GM21381 (cell line): ENCODE results near the gene RTP5.
"Not testable (repeated sequence)": the region's sequence is repeated elsewhere in the genome, so short reads cannot be mapped to it uniquely, and the experiment has no call there.

Experiments used
- ATAC-seq: cut with Tn5 transposase; IDR thresholded peaks from one replicate; pipeline ENCODE4 v1.9.1; 2021; ENCODE audit warnings: mild to moderate bottlenecking, moderate library complexity; ENCODE audit not compliant: unreplicated experiment

Gene RTP5

GRCh38 chr2:241869087-241869961, at the start of gene RTP5:
Gene RTP5, plus strand, starts transcription at chr2:241869729. Its CDS starts 28 bp downstream, at chr2:241869757.
- no peak for ATAC-seq

DNA sequence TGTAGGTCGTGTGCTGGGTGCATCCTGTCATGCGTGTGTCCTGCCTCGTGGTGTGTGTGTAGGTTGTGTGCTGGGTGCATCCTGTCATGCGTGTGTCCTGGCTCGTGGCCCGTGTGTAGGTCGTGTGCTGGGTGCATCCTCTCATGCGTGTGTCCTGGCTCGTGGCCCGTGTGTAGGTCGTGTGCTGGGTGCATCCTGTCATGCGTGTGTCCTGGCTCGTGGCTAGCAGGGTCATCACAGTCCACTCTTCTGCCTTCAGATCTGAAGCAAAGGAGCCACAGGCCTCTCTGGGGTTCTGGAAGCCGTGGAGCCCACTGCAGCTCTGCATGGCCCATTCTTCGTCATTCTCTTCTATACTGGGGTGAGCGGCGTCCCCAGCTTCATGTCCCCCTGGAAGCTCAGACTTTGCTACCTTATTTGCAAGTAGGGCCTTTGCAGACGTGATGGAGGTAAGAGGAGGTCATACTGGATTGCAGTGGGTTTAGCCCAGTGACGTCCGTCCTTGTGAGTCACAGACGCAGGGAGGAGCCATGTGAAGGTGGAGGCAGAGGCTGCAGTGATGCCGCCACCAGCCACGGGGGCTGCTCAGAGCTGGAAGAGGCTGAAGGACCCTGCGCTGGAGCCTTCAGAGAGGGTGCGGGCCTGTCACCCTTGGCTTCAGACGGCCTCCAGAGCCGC, 49.4 kb upstream of the RTP5 start:
- ATAC-seq = not testable (repeated sequence)

- no peak for ATAC-seq
These were observed 48.7 kb upstream of the RTP5 start for GRCh38 chr2:241820625-241821384.

DNA sequence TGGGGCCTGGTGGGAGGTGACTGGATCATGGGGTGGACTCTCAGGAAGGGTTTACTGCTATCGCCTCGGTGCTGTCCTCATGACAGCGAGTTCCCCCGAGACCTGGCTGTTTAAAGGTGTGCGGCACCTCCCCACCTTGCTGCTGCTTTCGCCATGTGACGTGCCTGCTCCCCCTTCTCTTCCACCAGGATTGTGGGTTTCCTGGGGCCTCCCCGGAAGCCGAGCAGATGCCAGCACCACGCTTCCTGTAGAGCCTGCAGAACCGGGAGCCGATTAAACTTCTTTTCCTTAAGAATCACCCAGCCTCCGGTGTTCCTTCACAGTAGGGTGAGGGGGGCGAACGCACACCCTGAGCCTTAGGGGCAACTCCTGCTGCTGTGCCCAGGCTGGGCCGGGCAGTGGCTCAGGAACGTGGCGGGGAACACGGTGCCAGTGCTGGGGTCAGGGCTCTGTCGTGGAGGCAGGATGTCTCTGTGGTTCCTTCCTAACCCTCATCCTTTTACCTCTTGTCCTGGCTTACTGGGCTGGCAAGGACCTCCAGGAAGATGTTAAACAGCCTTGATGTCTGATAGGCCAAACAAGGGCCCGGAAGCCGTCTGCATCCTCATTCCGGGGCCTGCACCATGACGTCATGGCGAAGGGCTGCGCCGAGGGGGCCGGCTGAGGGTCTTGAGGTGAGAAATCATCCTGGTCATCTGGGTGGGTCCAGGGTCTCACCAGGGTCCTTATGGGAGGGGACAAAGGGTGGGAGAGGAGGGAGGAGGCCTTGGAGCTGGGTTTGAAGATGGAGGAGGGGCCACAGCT, 47.9 kb upstream of the RTP5 start:
- ATAC-seq = no peak

DNA sequence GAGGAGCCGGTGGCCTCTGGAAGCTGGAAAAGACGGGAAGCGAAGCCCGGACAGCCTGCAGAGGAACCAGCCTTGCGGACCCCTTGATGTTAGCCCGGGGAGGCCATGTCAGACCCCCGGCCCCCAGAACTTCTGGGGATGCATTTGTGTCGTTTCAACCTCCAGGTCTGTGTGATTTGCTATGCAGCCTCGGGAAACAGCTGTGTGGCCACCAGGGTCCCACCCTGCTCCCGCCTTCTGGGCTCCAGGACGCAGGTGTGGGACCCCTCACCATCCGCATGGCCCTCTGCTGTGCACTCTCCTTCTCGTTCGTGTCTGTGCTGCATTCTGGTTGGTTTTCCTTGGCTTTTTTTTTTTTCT, 47.3 kb upstream of the RTP5 start:
- no peak for ATAC-seq

- ATAC-seq = not testable (repeated sequence)
These were observed 45.7 kb upstream of the RTP5 start for GRCh38 chr2:241823531-241824437.

GRCh38 chr2:241827394-241827793, 42.1 kb upstream of the RTP5 start:
- no peak for ATAC-seq

GRCh38 chr2:241833101-241833663, 36.3 kb upstream of the RTP5 start:
- no peak for ATAC-seq

- not testable (repeated sequence) for ATAC-seq
These were observed 35.6 kb upstream of the RTP5 start for GRCh38 chr2:241833756-241834526.

DNA sequence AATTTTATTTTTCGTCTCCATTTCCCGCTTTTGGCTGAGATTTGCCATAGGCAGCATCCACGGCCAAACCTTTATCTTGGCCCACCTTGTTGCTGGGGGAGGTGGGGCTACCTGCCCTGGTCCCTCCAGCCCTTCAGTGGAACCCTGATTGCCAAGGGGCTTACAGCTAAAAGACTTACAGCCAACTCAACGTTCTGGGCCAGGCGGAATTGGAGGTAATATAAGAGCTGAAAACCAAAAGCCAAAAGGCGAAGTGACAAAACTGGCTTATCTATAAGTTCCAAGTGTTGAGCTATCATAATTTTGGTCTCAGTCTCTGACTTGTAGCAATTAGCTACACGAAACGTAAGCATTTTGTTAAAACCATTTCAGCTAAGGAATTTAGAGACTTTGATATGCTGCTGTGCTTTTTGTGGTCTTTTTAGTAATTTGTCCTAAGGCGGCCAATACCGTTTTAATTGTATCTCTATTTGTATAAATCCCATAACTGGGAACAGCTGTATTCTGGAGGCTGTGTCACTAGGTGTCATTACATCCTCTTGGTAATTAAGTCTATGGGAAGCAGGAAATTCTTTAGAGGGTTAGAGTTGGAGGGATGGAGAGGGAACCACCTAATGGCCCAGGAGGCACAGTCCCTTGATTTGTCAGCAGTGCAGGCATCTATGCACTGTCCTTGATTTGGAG, 34.9 kb upstream of the RTP5 start:
- no peak for ATAC-seq

DNA sequence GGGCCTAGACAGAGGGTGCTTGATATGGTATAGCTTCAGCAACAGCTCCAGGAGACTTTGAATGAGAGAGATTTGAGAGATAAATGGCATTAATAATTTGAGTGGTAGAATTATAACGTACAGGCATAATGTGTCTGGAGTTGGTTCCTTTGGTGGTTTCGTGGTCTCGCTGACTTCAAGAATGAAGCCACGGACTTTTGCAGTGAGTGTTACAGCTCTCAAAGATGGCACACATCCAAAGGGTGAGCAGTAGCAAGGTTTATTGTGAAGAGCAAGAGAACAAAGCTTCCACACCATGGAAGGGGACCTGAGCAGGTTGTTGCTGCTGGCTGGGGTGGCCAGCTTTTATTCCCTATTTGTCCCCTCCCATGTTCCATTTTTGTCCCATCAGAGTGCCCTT, 33.9 kb upstream of the RTP5 start:
- ATAC-seq = no peak

DNA sequence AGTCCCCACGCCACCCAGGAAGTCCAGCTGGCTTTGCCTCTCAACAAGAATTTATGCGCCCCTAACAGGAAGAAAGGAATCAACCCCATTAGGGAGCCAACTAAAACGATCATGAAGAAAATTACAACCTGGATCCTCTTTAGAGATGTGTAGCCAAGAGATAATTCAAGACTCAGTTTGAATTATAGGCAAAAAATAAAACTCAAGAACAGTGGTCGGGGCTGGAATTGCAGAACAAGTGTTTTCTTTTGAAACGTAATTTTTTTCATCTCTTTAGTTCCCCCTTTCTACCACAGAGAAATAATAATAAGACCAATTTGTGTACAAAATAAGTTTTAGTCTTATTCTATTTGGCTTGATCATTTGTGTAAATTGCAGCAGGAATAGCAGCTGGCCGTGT, 33.2 kb upstream of the RTP5 start:
- ATAC-seq = no peak

DNA sequence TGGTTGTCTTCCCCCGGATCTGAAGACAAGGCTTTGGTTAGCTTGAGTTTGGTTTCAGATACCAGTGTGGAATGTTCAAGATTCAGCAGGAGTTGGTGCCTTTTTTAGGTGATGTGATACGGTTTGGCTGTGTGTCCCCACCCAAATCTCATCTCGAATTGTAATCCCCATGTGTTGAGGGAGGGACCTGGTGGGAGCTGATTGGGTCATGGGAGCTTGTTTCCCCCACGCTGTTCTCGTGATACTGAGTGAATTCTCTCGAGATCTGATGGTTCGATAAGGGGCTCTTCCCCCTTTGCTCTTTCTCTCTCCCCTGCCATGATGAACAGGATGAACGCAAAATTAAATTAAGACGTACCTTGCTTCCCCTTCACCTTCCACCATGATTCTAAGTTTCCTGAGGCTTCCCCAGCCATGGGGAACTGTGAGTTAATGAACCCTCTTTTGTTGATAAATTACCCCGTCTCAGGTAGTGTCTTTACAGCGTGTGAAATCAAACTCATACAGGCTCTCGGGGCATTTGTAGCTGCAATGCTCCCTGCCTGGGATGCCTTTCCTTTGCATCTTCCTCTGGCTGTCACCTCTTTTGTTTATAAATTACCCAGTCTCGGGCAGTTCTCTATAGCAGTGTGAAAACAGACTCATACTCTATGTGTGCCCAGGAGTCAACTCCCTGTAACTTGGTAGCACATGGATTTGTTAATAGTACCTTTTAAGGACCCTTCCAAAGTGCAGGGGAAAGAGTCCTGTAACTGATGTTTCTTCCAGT, 32.1 kb upstream of the RTP5 start:
- ATAC-seq = no peak

DNA sequence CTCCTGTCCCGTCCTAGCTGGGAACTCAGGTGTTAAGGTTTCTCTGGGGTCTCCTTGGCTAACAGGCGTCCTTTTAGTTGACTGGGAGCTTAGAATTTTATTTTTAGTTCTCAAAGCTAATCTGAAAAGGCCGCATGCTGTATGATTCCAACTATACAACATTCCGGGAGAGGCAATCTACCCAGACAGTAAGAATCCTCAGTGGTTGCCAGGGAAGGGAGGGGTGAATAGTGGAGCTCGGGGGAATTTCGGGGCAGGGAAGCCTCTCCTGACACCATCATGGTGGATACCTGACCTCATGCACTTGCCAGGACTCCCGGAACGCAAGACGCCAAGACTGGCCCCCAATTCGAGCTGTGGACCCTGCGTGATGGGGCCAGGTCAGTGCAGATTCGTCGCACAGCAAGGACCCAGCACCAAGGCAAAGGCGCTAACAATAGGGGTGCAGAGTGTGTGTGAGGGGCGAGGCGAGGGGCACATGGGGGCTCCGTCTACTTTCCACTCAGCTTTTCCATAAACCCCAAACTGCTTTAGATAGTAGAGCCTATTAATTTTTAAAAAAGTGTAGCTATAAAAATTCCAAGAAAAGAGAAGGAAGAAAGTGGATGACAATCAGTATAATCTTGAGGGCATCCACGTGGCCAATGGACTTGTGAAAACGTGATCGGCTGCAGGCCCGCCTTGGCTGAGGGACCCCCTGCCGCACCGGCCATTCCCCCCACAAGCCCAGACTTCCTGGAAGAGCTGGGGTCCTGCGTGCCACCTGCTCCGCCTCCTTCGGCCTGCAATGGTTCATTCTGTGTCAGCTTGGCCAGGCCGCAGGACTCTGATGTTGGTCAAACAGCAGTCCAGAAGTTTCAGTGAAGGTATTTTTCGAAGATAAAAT, 28.1 kb upstream of the RTP5 start:
- no peak for ATAC-seq

- no peak for ATAC-seq
These were observed 27.5 kb upstream of the RTP5 start for GRCh38 chr2:241842067-241842415.

DNA sequence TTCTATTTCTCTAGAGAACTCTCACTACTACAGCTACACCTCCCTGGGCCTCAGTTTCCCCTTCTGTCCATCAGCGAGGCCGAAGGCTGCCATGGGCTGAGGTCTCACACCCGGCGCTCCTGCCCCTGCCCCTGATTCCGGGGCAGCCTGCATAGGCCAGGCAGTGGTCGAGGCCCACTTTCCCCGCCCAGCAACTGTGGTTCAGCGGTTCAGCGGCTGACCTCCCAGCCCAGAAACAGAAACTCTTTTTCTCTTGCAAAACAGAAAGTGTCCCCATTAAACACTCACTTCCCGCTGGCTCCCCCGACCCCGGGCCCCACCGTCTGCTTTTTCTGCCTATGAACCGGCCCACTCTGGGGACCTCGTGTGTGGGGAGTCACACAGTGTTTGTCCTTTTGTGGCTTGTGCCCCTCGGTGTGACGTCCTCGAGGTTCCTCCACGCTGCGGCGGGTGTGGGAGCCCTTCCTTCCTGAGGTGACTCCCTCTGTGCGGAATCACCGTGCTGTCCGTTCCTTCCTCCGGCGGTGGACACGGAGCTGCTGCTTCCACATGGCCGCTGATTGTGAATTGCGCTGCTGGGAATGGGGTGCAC, 26.8 kb upstream of the RTP5 start:
- ATAC-seq = no peak
